SK-N-SH treated with all-trans-retinoic acid at 6 μM for 48 hours (cell line): ENCODE results near the gene SUSD4.

Source experiments
- BACH2 ChIP-seq: fragments of 250-450 bp; sonication (Bioruptor Pico); IDR thresholded peaks from 2 replicates; pipeline ENCODE4 v1.9.0; 2021; ENCODE audit warnings: mild to moderate bottlenecking, borderline replicate concordance
- CSDC2 ChIP-seq: fragments of 250-450 bp; sonication (Bioruptor Pico); IDR thresholded peaks from 2 replicates; pipeline ENCODE4 v1.5.0; 2020; ENCODE audit warnings: mild to moderate bottlenecking, moderate library complexity
- GLIS3 ChIP-seq: fragments of 250-450 bp; sonication (Bioruptor Pico); IDR thresholded peaks from 2 replicates; pipeline ENCODE4 v1.5.0; 2020; ENCODE audit warnings: mild to moderate bottlenecking, moderate library complexity
- OSR1 ChIP-seq: fragments of 250-450 bp; sonication (Bioruptor Pico); IDR thresholded peaks from 2 replicates; pipeline ENCODE4 v1.8.0; 2022; ENCODE audit warnings: moderate library complexity, mild to moderate bottlenecking, inconsistent platforms
- RARB ChIP-seq: fragments of 250-450 bp; sonication (Bioruptor Pico); IDR thresholded peaks from 2 replicates; pipeline ENCODE4 v1.8.0; 2021; ENCODE audit warnings: mild to moderate bottlenecking, moderate library complexity
- TSHZ2 ChIP-seq: fragments of 250-450 bp; sonication (Bioruptor Pico); IDR thresholded peaks from 2 replicates; pipeline ENCODE4 v1.5.0; 2020; ENCODE audit warnings: mild to moderate bottlenecking, moderate library complexity
- ZNF565 ChIP-seq: fragments of 450-650 bp; formaldehyde crosslinking; conservative IDR thresholded peaks from 2 replicates; pipeline ENCODE4 v1.5.0; 2020; ENCODE audit warnings: low read depth, mild to moderate bottlenecking, moderate library complexity
- ZNF70 ChIP-seq: fragments of 450-650 bp; formaldehyde crosslinking; IDR thresholded peaks from 2 replicates; pipeline ENCODE4 v1.5.0; 2020; ENCODE audit warnings: mild to moderate bottlenecking, moderate library complexity
- ZNF8 ChIP-seq: fragments of 450-650 bp; formaldehyde crosslinking; IDR thresholded peaks from 2 replicates; pipeline ENCODE4 v1.5.0; 2020; ENCODE audit warnings: mild to moderate bottlenecking, moderate library complexity
- TF ChIP-seq, protein P1 (sequence below): fragments of 250-450 bp; sonication (Bioruptor Pico); IDR thresholded peaks from 2 replicates; pipeline ENCODE4 v1.5.1; 2021; ENCODE audit warnings: mild to moderate bottlenecking, moderate library complexity
- TF ChIP-seq, protein P2 (sequence below): fragments of 250-450 bp; sonication (Bioruptor Pico); IDR thresholded peaks from 2 replicates; pipeline ENCODE4 v1.8.0; 2020; ENCODE audit warnings: mild to moderate bottlenecking, moderate library complexity, borderline replicate concordance

- TF ChIP-seq OSR1 (CRISPR knock-in tag) (no peak), CSDC2 (CRISPR knock-in tag) (no peak), GLIS3 (CRISPR knock-in tag) (no peak), TSHZ2 (no peak), RARB (CRISPR knock-in tag) (no peak), ZNF565 (CRISPR knock-in tag) (no peak), ZNF70 (no peak), BACH2 (CRISPR knock-in tag) (no peak), ZNF8 (CRISPR knock-in tag) (no peak)
- TF ChIP-seq, protein P1, sequence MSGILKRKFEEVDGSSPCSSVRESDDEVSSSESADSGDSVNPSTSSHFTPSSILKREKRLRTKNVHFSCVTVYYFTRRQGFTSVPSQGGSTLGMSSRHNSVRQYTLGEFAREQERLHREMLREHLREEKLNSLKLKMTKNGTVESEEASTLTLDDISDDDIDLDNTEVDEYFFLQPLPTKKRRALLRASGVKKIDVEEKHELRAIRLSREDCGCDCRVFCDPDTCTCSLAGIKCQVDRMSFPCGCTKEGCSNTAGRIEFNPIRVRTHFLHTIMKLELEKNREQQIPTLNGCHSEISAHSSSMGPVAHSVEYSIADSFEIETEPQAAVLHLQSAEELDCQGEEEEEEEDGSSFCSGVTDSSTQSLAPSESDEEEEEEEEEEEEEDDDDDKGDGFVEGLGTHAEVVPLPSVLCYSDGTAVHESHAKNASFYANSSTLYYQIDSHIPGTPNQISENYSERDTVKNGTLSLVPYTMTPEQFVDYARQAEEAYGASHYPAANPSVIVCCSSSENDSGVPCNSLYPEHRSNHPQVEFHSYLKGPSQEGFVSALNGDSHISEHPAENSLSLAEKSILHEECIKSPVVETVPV (CRISPR knock-in tag): no peak
- TF ChIP-seq, protein P2, sequence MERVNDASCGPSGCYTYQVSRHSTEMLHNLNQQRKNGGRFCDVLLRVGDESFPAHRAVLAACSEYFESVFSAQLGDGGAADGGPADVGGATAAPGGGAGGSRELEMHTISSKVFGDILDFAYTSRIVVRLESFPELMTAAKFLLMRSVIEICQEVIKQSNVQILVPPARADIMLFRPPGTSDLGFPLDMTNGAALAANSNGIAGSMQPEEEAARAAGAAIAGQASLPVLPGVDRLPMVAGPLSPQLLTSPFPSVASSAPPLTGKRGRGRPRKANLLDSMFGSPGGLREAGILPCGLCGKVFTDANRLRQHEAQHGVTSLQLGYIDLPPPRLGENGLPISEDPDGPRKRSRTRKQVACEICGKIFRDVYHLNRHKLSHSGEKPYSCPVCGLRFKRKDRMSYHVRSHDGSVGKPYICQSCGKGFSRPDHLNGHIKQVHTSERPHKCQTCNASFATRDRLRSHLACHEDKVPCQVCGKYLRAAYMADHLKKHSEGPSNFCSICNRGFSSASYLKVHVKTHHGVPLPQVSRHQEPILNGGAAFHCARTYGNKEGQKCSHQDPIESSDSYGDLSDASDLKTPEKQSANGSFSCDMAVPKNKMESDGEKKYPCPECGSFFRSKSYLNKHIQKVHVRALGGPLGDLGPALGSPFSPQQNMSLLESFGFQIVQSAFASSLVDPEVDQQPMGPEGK (CRISPR knock-in tag): no peak
Observed at GRCh38 chr1:223175633-223176032, 188.3 kb downstream of the SUSD4 start.
